H9 (cell line): ENCODE results near the gene MAEA. TPM values are rescaled to one million over a fixed set of nuclear protein-coding genes. Genes with fewer than 3 reads are reported as not detected.

Experiments used
- DNase-seq: peaks from one replicate; pipeline ENCODE4 v3.0.0-alpha.2; 2017
- H2AFZ ChIP-seq: one replicate; pipeline ENCODE4 v1.6.1; 2013; ENCODE audit warnings: mild to moderate bottlenecking, low read length, control low read depth, moderate library complexity
- H2AK5ac ChIP-seq: 2 replicates; pipeline ENCODE4 v1.6.1; 2013; ENCODE audit warnings: low read length, control low read depth, mixed read lengths; ENCODE audit not compliant: insufficient read length
- H2BK120ac ChIP-seq: one replicate; pipeline ENCODE4 v1.6.1; 2013; ENCODE audit warnings: low read depth, mild to moderate bottlenecking, low read length, control low read depth, inconsistent platforms; ENCODE audit not compliant: poor library complexity, severe bottlenecking
- H2BK12ac ChIP-seq: 2 replicates; pipeline ENCODE4 v1.6.1; 2013; ENCODE audit warnings: low read length, control low read depth, mixed read lengths, low read depth; ENCODE audit not compliant: insufficient read length
- H2BK15ac ChIP-seq: 2 replicates; pipeline ENCODE4 v1.6.1; 2013; ENCODE audit warnings: low read depth, low read length, control low read depth
- H2BK20ac ChIP-seq: one replicate; pipeline ENCODE4 v1.6.1; 2013; ENCODE audit warnings: low read depth, mild to moderate bottlenecking, low read length, control low read depth, inconsistent platforms; ENCODE audit not compliant: poor library complexity, severe bottlenecking
- H2BK5ac ChIP-seq: 2 replicates; pipeline ENCODE4 v1.6.1; 2013; ENCODE audit warnings: low read length, control low read depth, mixed read lengths; ENCODE audit not compliant: insufficient read length
- H3K14ac ChIP-seq: 2 replicates; pipeline ENCODE4 v1.6.1; 2013; ENCODE audit warnings: low read length, control low read depth; ENCODE audit not compliant: insufficient read depth
- H3K18ac ChIP-seq: 2 replicates; pipeline ENCODE4 v1.6.1; 2013; ENCODE audit warnings: low read depth, mild to moderate bottlenecking, mixed read lengths, low read length, control low read depth; ENCODE audit not compliant: insufficient read length
- H3K23ac ChIP-seq: 2 replicates; pipeline ENCODE4 v1.6.1; 2013; ENCODE audit warnings: low read length, control low read depth, mixed read lengths, low read depth; ENCODE audit not compliant: insufficient read length
- H3K23me2 ChIP-seq: 2 replicates; pipeline ENCODE4 v1.6.1; 2013; ENCODE audit warnings: low read depth, mild to moderate bottlenecking, mixed read lengths, low read length, control low read depth; ENCODE audit not compliant: insufficient read length, poor library complexity, severe bottlenecking
- H3K27ac ChIP-seq: 2 replicates; pipeline ENCODE4 v1.5.1; 2013; ENCODE audit warnings: low read length, control low read depth, mixed read lengths, low read depth; ENCODE audit not compliant: insufficient read length
- H3K27me3 ChIP-seq: 2 replicates; pipeline ENCODE4 v1.6.1; 2013; ENCODE audit warnings: low read length, control low read depth, inconsistent platforms; ENCODE audit not compliant: insufficient read depth
- H3K4ac ChIP-seq: 2 replicates; pipeline ENCODE4 v1.6.1; 2013; ENCODE audit warnings: low read depth, mild to moderate bottlenecking, control low read depth, inconsistent platforms, low read length, moderate library complexity
- H3K4me1 ChIP-seq: 2 replicates; pipeline ENCODE4 v1.6.1; 2013; ENCODE audit warnings: low read length, control low read depth, inconsistent platforms; ENCODE audit not compliant: insufficient read depth
- H3K4me2 ChIP-seq: 2 replicates; pipeline ENCODE4 v1.6.1; 2013; ENCODE audit warnings: low read length, control low read depth, mixed read lengths; ENCODE audit not compliant: insufficient read length, insufficient read depth
- H3K56ac ChIP-seq: 2 replicates; pipeline ENCODE4 v1.6.1; 2013; ENCODE audit warnings: low read depth, mild to moderate bottlenecking, mixed read lengths, low read length, control low read depth; ENCODE audit not compliant: insufficient read length
- H3K79me1 ChIP-seq: 2 replicates; pipeline ENCODE4 v1.6.1; 2013; ENCODE audit warnings: low read depth, mild to moderate bottlenecking, moderate library complexity, low read length, control low read depth, inconsistent platforms; ENCODE audit not compliant: insufficient read depth, poor library complexity, severe bottlenecking
- H3K79me2 ChIP-seq: 2 replicates; pipeline ENCODE4 v1.6.1; 2013; ENCODE audit warnings: low read length, control low read depth, inconsistent platforms; ENCODE audit not compliant: insufficient read depth
- H3K9ac ChIP-seq: 2 replicates; pipeline ENCODE4 v1.6.1; 2013; ENCODE audit warnings: low read length, control low read depth, mixed read lengths; ENCODE audit not compliant: insufficient read length; ENCODE audit errors: extremely low read depth
- H3K9me3 ChIP-seq: one replicate; pipeline ENCODE4 v1.6.1; 2013; ENCODE audit warnings: low read depth, low read length, inconsistent platforms; ENCODE audit not compliant: control insufficient read depth
- H3T11ph ChIP-seq: one replicate; pipeline ENCODE4 v1.6.1; 2013; ENCODE audit warnings: mild to moderate bottlenecking, low read length, control low read depth, inconsistent platforms
- H4K20me1 ChIP-seq: one replicate; pipeline ENCODE4 v1.6.1; 2013; ENCODE audit not compliant: control insufficient read depth, insufficient read length, insufficient read depth
- H4K5ac ChIP-seq: 2 replicates; pipeline ENCODE4 v1.6.1; 2013; ENCODE audit warnings: low read depth, mild to moderate bottlenecking, mixed read lengths, low read length, control low read depth; ENCODE audit not compliant: insufficient read length
- H4K8ac ChIP-seq: replicated peaks from 2 replicates; pipeline ENCODE4 v1.6.1; 2013; ENCODE audit warnings: low read length, control low read depth, mixed read lengths, low read depth; ENCODE audit not compliant: insufficient read length
- H4K91ac ChIP-seq: 2 replicates; pipeline ENCODE4 v1.6.1; 2013; ENCODE audit warnings: low read depth, mild to moderate bottlenecking, moderate library complexity, mixed read lengths, low read length, control low read depth; ENCODE audit not compliant: insufficient read length
- H3K27ac Mint-ChIP-seq, 3 experiments: 2 replicates in 2 of 3; 3 replicates in 1 of 3; pipeline ENCODE4 v1.8.0; 2020 to 2021; ENCODE audit warnings: mixed read lengths in 3 of 3, mild to moderate bottlenecking in 1 of 3, moderate library complexity in 1 of 3
- H3K27me3 Mint-ChIP-seq: 2 replicates; pipeline ENCODE4 v1.8.0; 2021; ENCODE audit warnings: low read depth, mild to moderate bottlenecking, moderate library complexity, mixed read lengths
- H3K36me3 Mint-ChIP-seq, 3 experiments: 2 replicates in 2 of 3; 3 replicates in 1 of 3; pipeline ENCODE4 v1.8.0; 2020 to 2021; ENCODE audit warnings: low read depth in 3 of 3, mixed read lengths in 3 of 3; ENCODE audit not compliant: insufficient read depth in 1 of 3
- H3K4me1 Mint-ChIP-seq, 2 experiments: 2 replicates each; pipeline ENCODE4 v1.8.0; 2020; ENCODE audit warnings: mixed read lengths in 2 of 2
- H3K4me3 Mint-ChIP-seq, 2 experiments: 2 replicates in 1 of 2; 3 replicates in 1 of 2; pipeline ENCODE4 v1.8.0; 2020 to 2021; ENCODE audit warnings: mild to moderate bottlenecking in 2 of 2, mixed read lengths in 2 of 2, moderate library complexity in 1 of 2
- H3K9me3 Mint-ChIP-seq, 2 experiments: 2 replicates in 1 of 2; 3 replicates in 1 of 2; pipeline ENCODE4 v1.8.0; 2020; ENCODE audit warnings: mild to moderate bottlenecking in 2 of 2, mixed read lengths in 2 of 2, moderate library complexity in 1 of 2
- WGBS: extraction: QIAGEN DNeasy Blood & Tissue Kit; methylation state at CpG from one replicate; pipeline ENCODE4 v1.1.7; 2013; ENCODE audit warnings: missing lambda C conversion rate, low lambda C conversion rate, mixed read lengths; ENCODE audit not compliant: insufficient read length; ENCODE audit errors: extremely low coverage; 5-methylcytosine and 5-hydroxymethylcytosine counted together
- total RNA-seq: library from RNA; stranded (reverse); gene quantifications from 2 replicates; pipeline ENCODE4 v1.2.1, GENCODE V29; 2021
- TF ChIP-seq, protein P1 (sequence below): fragments of 200-600 bp; sonication (generic); conservative IDR thresholded peaks from 3 replicates; pipeline ENCODE4 v1.8.0; 2021; ENCODE audit warnings: antibody characterized with exemption, mild to moderate bottlenecking

Gene MAEA
- total RNA-seq, 1 experiment from 2014 or later = 85.6 TPM

DNA sequence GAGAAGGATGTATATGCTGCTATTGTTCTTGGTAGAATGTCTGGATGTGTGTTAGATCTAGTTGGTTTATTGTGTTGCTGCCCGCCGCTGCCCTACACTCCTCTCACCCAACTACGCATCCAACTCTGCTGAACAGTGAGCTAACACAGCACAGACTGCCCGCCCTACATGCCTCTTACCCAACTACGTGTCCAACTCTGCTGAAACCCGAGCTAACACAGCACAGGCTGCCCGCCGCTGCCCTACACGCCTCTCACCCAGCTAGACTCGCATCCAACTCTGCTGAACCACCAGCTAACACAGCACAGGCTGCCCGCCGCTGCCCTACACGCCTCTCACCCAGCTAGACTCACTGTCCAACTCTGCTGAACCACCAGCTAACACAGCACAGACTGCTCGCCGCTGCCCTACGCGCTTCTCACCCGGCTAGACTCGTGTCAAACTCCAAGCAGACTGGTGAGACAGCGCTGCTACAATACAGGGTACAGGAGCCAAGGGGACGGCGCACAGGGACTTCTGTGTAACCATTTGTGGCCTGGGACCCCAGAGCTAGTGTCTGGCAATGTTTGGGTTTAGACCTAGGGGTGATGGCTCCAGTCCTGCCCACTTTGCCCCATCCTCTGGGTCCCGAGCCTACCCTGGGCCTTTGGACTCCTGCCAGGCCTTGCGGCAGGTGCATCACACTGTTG is 29.1 kb upstream of the MAEA start:
- Histone ChIP-seq H3K9me3 (no peaks in the 10 kb centered on the region), H3K18ac (no peak overlapping the region), H3K23me2 (no peaks in the 10 kb centered on the region), H4K8ac (no peak overlapping the region), H3K14ac (no peak overlapping the region), H3K4me1 (no peaks in the 10 kb centered on the region), H3K9ac (no peak overlapping the region), H3K4ac (no peak overlapping the region), H2BK20ac (no peak overlapping the region), H3K27me3 (no peaks in the 10 kb centered on the region), H2AFZ (no peak overlapping the region), H3K79me1 (no peaks in the 10 kb centered on the region), H3K56ac (no peak overlapping the region), H2BK12ac (no peak overlapping the region), H3T11ph (no peak overlapping the region), H2BK15ac (no peak overlapping the region), H4K20me1 (no peaks in the 10 kb centered on the region), H2BK5ac (no peak overlapping the region), H4K5ac (no peak overlapping the region), H3K27ac (no peak overlapping the region), H3K4me2 (no peak overlapping the region), H2AK5ac (no peak overlapping the region), H4K91ac (no peak overlapping the region), H3K79me2 (no peaks in the 10 kb centered on the region), H2BK120ac (no peak overlapping the region), H3K23ac (no peak overlapping the region)
- Mint-ChIP-seq H3K4me3 (no peak overlapping the region), H3K27me3 (peaks cover 47% of the 10 kb centered on the region), H3K4me1 (0 out of 4 replicates have a peak, but pooled peaks cover 0 to 4% of the 10 kb centered on the region in 2 experiments), H3K27ac (no peak overlapping the region), H3K9me3 (peaks cover 41 to 63% of the 10 kb centered on the region in 2 experiments), H3K36me3 (peaks cover 0 to 5% (median 0%) of the 10 kb centered on the region in 3 experiments; a peak in 3 of 7 replicates)
- DNase-seq = no peak
- TF ChIP-seq, protein P1, sequence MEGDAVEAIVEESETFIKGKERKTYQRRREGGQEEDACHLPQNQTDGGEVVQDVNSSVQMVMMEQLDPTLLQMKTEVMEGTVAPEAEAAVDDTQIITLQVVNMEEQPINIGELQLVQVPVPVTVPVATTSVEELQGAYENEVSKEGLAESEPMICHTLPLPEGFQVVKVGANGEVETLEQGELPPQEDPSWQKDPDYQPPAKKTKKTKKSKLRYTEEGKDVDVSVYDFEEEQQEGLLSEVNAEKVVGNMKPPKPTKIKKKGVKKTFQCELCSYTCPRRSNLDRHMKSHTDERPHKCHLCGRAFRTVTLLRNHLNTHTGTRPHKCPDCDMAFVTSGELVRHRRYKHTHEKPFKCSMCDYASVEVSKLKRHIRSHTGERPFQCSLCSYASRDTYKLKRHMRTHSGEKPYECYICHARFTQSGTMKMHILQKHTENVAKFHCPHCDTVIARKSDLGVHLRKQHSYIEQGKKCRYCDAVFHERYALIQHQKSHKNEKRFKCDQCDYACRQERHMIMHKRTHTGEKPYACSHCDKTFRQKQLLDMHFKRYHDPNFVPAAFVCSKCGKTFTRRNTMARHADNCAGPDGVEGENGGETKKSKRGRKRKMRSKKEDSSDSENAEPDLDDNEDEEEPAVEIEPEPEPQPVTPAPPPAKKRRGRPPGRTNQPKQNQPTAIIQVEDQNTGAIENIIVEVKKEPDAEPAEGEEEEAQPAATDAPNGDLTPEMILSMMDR = no peak
- no CpG with 5 or more reads among the region's 24 CpGs for WGBS
